MCF 10A (cell line): ENCODE results near the gene PTGER4. TPM values are rescaled to one million over a fixed set of nuclear protein-coding genes. Genes with fewer than 3 reads are reported as not detected.
A peak's percentile ranks its signal among the peaks of the same experiment; 100 is the strongest.

Source experiments
- BruUV-seq: library from RNA; stranded (reverse); fragments of 400-500 nt; replicated peaks from 2 replicates; lab custom pipeline; 2021; lab: Mats Ljungman, UMichigan
- CTCF ChIA-PET: fragments of 300-600 bp; sonication (Branson Sonifier 250); formaldehyde crosslinking; extraction: SDS; loops from one replicate; lab custom pipeline; 2021; ENCODE audit warnings: antibody characterized with exemption, inconsistent platforms; lab: Yijun Ruan, JAX
- POLR2A ChIA-PET: fragments of 300-600, 350-650 bp; sonication (Branson Sonifier 250); formaldehyde crosslinking; extraction: SDS; loops from one replicate; lab custom pipeline; 2020; ENCODE audit warnings: antibody characterized with exemption, inconsistent platforms; lab: Yijun Ruan, JAX
- DNase-seq: peaks from one replicate; pipeline ENCODE4 v3.0.0-alpha.2; 2018; ENCODE audit not compliant: unreplicated experiment
- H3K27ac Mint-ChIP-seq: one replicate; pipeline ENCODE4 v1.8.0; 2022; ENCODE audit warnings: mild to moderate bottlenecking, low read depth, mixed read lengths; ENCODE audit not compliant: unreplicated experiment
- H3K27me3 Mint-ChIP-seq: one replicate; pipeline ENCODE4 v1.8.0; 2022; ENCODE audit warnings: mixed read lengths; ENCODE audit not compliant: insufficient read depth, unreplicated experiment
- H3K36me3 Mint-ChIP-seq: one replicate; pipeline ENCODE4 v1.8.0; 2022; ENCODE audit warnings: mild to moderate bottlenecking, moderate library complexity, mixed read lengths; ENCODE audit not compliant: insufficient read depth, unreplicated experiment
- H3K4me1 Mint-ChIP-seq: one replicate; pipeline ENCODE4 v1.8.0; 2022; ENCODE audit warnings: mixed read lengths; ENCODE audit not compliant: insufficient read depth, unreplicated experiment
- H3K4me3 Mint-ChIP-seq: one replicate; pipeline ENCODE4 v1.8.0; 2022; ENCODE audit warnings: mild to moderate bottlenecking, moderate library complexity, mixed read lengths; ENCODE audit not compliant: unreplicated experiment
- H3K9me3 Mint-ChIP-seq: one replicate; pipeline ENCODE4 v1.8.0; 2022; ENCODE audit warnings: mixed read lengths; ENCODE audit not compliant: unreplicated experiment
- CTCF ChIP-seq: fragments of 200-600 bp; IDR thresholded peaks from one replicate; pipeline ENCODE4 v1.8.0; 2022; ENCODE audit warnings: antibody characterized with exemption, mild to moderate bottlenecking; ENCODE audit not compliant: unreplicated experiment
- intact Hi-C: fragments of 100-400 bp; cut with micrococcal nuclease; formaldehyde crosslinking; loops from 2 replicates; pipeline ENCODE4 v1.14.1; 2022
- total RNA-seq: library from RNA; stranded (reverse); gene quantifications from 2 replicates; pipeline ENCODE4 v1.2.3, GENCODE V29; 2022

Gene PTGER4
- total RNA-seq, 1 experiment from 2014 or later, result 2.5 TPM

- peaks cover 12% of the 10 kb centered on the region for H3K4me1 Mint-ChIP-seq
- TF ChIP-seq CTCF, result no peak
- no peak for DNase-seq
- no peaks in the 10 kb centered on the region for H3K27me3 Mint-ChIP-seq
- no peak overlapping the region for H3K27ac Mint-ChIP-seq
- H3K36me3 Mint-ChIP-seq, result peaks cover 7% of the 10 kb centered on the region
- POLR2A ChIA-PET, result interaction anchor here (0.6 to 0.9 kb wide), 2 partner anchors 45 to 1152 kb away, joined by 3 to 5 read pairs; no protein-coding TSS in a partner anchor
- no TSS peak for BruUV-seq
- no peak overlapping the region for H3K4me3 Mint-ChIP-seq
- CTCF ChIA-PET, result interaction anchor here (0.6 to 2.3 kb wide), 15 partner anchors 10 to 1164 kb away, joined by 3 to 9 read pairs (median 4); no protein-coding TSS in a partner anchor
- H3K9me3 Mint-ChIP-seq, result no peaks in the 10 kb centered on the region
- intact Hi-C loops, result loop anchor here (5.0 kb wide), 1 partner anchor 568 kb away; no protein-coding TSS in a partner anchor
Measured at GRCh38 chr5:40734986-40735385, 55.3 kb downstream of the PTGER4 start.

GRCh38 chr5:40735609-40736008 is 55.9 kb downstream of the PTGER4 start:
- no peaks in the 10 kb centered on the region for H3K9me3 Mint-ChIP-seq
- H3K27ac Mint-ChIP-seq, result no peak overlapping the region
- H3K4me3 Mint-ChIP-seq, result no peak overlapping the region
- POLR2A ChIA-PET, result interaction anchor here (0.6 to 0.9 kb wide), 2 partner anchors 46 to 1152 kb away, joined by 3 to 5 read pairs; no protein-coding TSS in a partner anchor
- intact Hi-C loops, result loop anchor here (1.0 to 5.0 kb wide), 6 partner anchors 46 to 1156 kb away; no protein-coding TSS in a partner anchor
- CTCF ChIA-PET, result interaction anchor here (0.6 to 2.3 kb wide), 19 partner anchors 10 to 1164 kb away, joined by 3 to 9 read pairs (median 3); no protein-coding TSS in a partner anchor
- no peak for TF ChIP-seq CTCF
- peaks cover 12% of the 10 kb centered on the region for H3K4me1 Mint-ChIP-seq
- no peak for DNase-seq
- no TSS peak for BruUV-seq
- H3K36me3 Mint-ChIP-seq, result peaks cover 7% of the 10 kb centered on the region
- H3K27me3 Mint-ChIP-seq, result no peaks in the 10 kb centered on the region

- ChIA-PET POLR2A (interaction anchor here (0.7 kb wide), 1 partner anchor 238 kb away, joined by 3 read pairs; no protein-coding TSS in a partner anchor), CTCF (interaction anchor here (0.6 to 2.3 kb wide), 16 partner anchors 11 to 1033 kb away, joined by 3 to 9 read pairs (median 3); no protein-coding TSS in a partner anchor)
- Mint-ChIP-seq H3K4me1 (peaks cover 12% of the 10 kb centered on the region), H3K9me3 (no peaks in the 10 kb centered on the region), H3K27ac (no peak overlapping the region), H3K4me3 (no peak overlapping the region), H3K36me3 (peaks cover 13% of the 10 kb centered on the region), H3K27me3 (no peaks in the 10 kb centered on the region)
- intact Hi-C loops, result loop anchor here (1.0 to 5.0 kb wide), 6 partner anchors 47 to 1157 kb away; no protein-coding TSS in a partner anchor
- peak; percentile 66 for DNase-seq
- TF ChIP-seq CTCF, result peak; percentile 71
- BruUV-seq, result no TSS peak
Measured at GRCh38 chr5:40736103-40736875, 56.6 kb downstream of the PTGER4 start.

- no peak for TF ChIP-seq CTCF
- H3K36me3 Mint-ChIP-seq, result peaks cover 18% of the 10 kb centered on the region
- no peak overlapping the region for H3K27ac Mint-ChIP-seq
- DNase-seq, result no peak
- ChIA-PET CTCF (interaction anchor here (0.6 to 1.4 kb wide), 5 partner anchors 14 to 1024 kb away, joined by 3 to 8 read pairs (median 3); no protein-coding TSS in a partner anchor), POLR2A (interaction anchor here (0.9 to 1.4 kb wide), 2 partner anchors 14 to 58 kb away, joined by 3 read pairs; partner anchors contain the start of gene PTGER4)
- H3K27me3 Mint-ChIP-seq, result no peaks in the 10 kb centered on the region
- no TSS peak for BruUV-seq
- peaks cover 12% of the 10 kb centered on the region for H3K4me1 Mint-ChIP-seq
- intact Hi-C loops, result loop anchor here (5.0 kb wide), 1 partner anchor 571 kb away; no protein-coding TSS in a partner anchor
- H3K4me3 Mint-ChIP-seq, result no peak overlapping the region
- no peaks in the 10 kb centered on the region for H3K9me3 Mint-ChIP-seq
Measured at GRCh38 chr5:40738502-40738901, 58.8 kb downstream of the PTGER4 start.
